Astrocyte (in vitro differentiated cells and primary cell): ENCODE measurements around the gene SYT6. TPM values are rescaled to one million over a fixed set of nuclear protein-coding genes. Genes with fewer than 3 reads are reported as not detected.
A peak's percentile ranks its signal among the peaks of the same experiment; 100 is the strongest.

Experiments
- DNase-seq: peaks from one replicate; pipeline ENCODE4 v3.0.0-alpha.2; 2010; ENCODE audit warnings: low read depth
- FAIRE-seq: peaks from 2 replicates; lab custom pipeline; 2011; peaks lifted over from hg19 to GRCh38; lab: Jason Lieb, UNC
- H2AFZ ChIP-seq: 2 replicates; pipeline ENCODE4 v1.6.0; 2012; ENCODE audit warnings: low read depth, low read length, inconsistent platforms
- H3K27ac ChIP-seq: 2 replicates; pipeline ENCODE4 v1.5.1; 2011; ENCODE audit warnings: low read depth, low read length, inconsistent platforms
- H3K27me3 ChIP-seq: 2 replicates; pipeline ENCODE4 v1.6.0; 2011; ENCODE audit warnings: low read length, inconsistent platforms; ENCODE audit not compliant: insufficient read depth
- H3K36me3 ChIP-seq: 2 replicates; pipeline ENCODE4 v1.5.1; 2011; ENCODE audit warnings: low read length, inconsistent platforms; ENCODE audit not compliant: insufficient read depth
- H3K4me1 ChIP-seq: 2 replicates; pipeline ENCODE4 v1.5.1; 2011; ENCODE audit warnings: low read length, inconsistent platforms; ENCODE audit not compliant: insufficient read depth
- H3K4me2 ChIP-seq: 2 replicates; pipeline ENCODE4 v1.6.0; 2012; ENCODE audit warnings: low read length, inconsistent platforms
- H3K4me3 ChIP-seq: 2 replicates; pipeline ENCODE4 v1.5.1; 2011; ENCODE audit warnings: low read depth, mild to moderate bottlenecking, low read length, inconsistent platforms; ENCODE audit not compliant: insufficient read depth
- H3K79me2 ChIP-seq: 2 replicates; pipeline ENCODE4 v1.6.0; 2012; ENCODE audit warnings: mild to moderate bottlenecking, low read length, inconsistent platforms; ENCODE audit not compliant: insufficient read depth
- H3K9ac ChIP-seq: 2 replicates; pipeline ENCODE4 v1.6.0; 2012; ENCODE audit warnings: mild to moderate bottlenecking, low read length, inconsistent platforms
- H3K9me3 ChIP-seq: 2 replicates; pipeline ENCODE4 v1.5.1; 2012; ENCODE audit warnings: low read depth, mild to moderate bottlenecking, low read length, inconsistent platforms; ENCODE audit not compliant: insufficient read depth
- H4K20me1 ChIP-seq: 2 replicates; pipeline ENCODE4 v1.6.0; 2012; ENCODE audit warnings: low read length, inconsistent platforms; ENCODE audit not compliant: insufficient read depth
- H3K27ac Mint-ChIP-seq: one replicate; pipeline ENCODE4 v1.8.0; 2021; ENCODE audit warnings: mild to moderate bottlenecking, mixed read lengths; ENCODE audit not compliant: unreplicated experiment
- H3K27me3 Mint-ChIP-seq: one replicate; pipeline ENCODE4 v1.8.0; 2021; ENCODE audit warnings: low read depth, mixed read lengths; ENCODE audit not compliant: unreplicated experiment
- H3K36me3 Mint-ChIP-seq: one replicate; pipeline ENCODE4 v1.8.0; 2021; ENCODE audit warnings: low read depth, mixed read lengths; ENCODE audit not compliant: unreplicated experiment
- H3K4me1 Mint-ChIP-seq: one replicate; pipeline ENCODE4 v1.8.0; 2021; ENCODE audit warnings: low read depth, mixed read lengths; ENCODE audit not compliant: unreplicated experiment
- H3K4me3 Mint-ChIP-seq: one replicate; pipeline ENCODE4 v1.8.0; 2021; ENCODE audit warnings: mild to moderate bottlenecking, moderate library complexity, mixed read lengths; ENCODE audit not compliant: unreplicated experiment
- H3K9me3 Mint-ChIP-seq: one replicate; pipeline ENCODE4 v1.8.0; 2021; ENCODE audit warnings: mild to moderate bottlenecking, mixed read lengths; ENCODE audit not compliant: unreplicated experiment
- EZH2 ChIP-seq: IDR thresholded peaks from 2 replicates; pipeline ENCODE4 v1.6.1; 2012; ENCODE audit warnings: mild to moderate bottlenecking, low read length, inconsistent platforms; ENCODE audit not compliant: insufficient read depth
- total RNA-seq: library from RNA; stranded (reverse); gene quantifications from 2 replicates; pipeline ENCODE4 v1.2.1, GENCODE V29; 2021
- TF ChIP-seq, protein P1 (sequence below): IDR thresholded peaks from 2 replicates; pipeline ENCODE4 v1.5.1; 2011; ENCODE audit warnings: low read depth, mild to moderate bottlenecking, inconsistent platforms, low read length, moderate library complexity; ENCODE audit not compliant: insufficient read depth

Gene SYT6
- total RNA-seq, 1 donor from 2014 or later: 0.39 TPM

- Mint-ChIP-seq H3K4me1 (peaks cover 3% of the 10 kb centered on the region), H3K4me3 (no peak overlapping the region), H3K27ac (no peak overlapping the region), H3K27me3 (peaks cover 15% of the 10 kb centered on the region), H3K9me3 (peaks cover 4% of the 10 kb centered on the region), H3K36me3 (no peaks in the 10 kb centered on the region)
- Histone ChIP-seq H3K27ac (no peak overlapping the region), H3K27me3 (peaks cover 16% of the 10 kb centered on the region), H3K9me3 (no peaks in the 10 kb centered on the region), H3K4me1 (no peaks in the 10 kb centered on the region), H3K4me2 (no peak overlapping the region), H3K4me3 (no peak overlapping the region), H3K79me2 (no peaks in the 10 kb centered on the region), H2AFZ (no peak overlapping the region), H3K9ac (no peak overlapping the region), H3K36me3 (no peaks in the 10 kb centered on the region), H4K20me1 (no peaks in the 10 kb centered on the region)
- DNase-seq (no peak), FAIRE-seq (no peak)
- no peak for TF ChIP-seq EZH2
- TF ChIP-seq, protein P1, sequence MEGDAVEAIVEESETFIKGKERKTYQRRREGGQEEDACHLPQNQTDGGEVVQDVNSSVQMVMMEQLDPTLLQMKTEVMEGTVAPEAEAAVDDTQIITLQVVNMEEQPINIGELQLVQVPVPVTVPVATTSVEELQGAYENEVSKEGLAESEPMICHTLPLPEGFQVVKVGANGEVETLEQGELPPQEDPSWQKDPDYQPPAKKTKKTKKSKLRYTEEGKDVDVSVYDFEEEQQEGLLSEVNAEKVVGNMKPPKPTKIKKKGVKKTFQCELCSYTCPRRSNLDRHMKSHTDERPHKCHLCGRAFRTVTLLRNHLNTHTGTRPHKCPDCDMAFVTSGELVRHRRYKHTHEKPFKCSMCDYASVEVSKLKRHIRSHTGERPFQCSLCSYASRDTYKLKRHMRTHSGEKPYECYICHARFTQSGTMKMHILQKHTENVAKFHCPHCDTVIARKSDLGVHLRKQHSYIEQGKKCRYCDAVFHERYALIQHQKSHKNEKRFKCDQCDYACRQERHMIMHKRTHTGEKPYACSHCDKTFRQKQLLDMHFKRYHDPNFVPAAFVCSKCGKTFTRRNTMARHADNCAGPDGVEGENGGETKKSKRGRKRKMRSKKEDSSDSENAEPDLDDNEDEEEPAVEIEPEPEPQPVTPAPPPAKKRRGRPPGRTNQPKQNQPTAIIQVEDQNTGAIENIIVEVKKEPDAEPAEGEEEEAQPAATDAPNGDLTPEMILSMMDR: no peak
Measured at GRCh38 chr1:114043054-114043453, 110.6 kb downstream of the SYT6 start.

GRCh38 chr1:114040273-114041015 lies 113.2 kb downstream of the SYT6 start:
- TF ChIP-seq EZH2: no peak
- TF ChIP-seq, protein P1: no peak
- Mint-ChIP-seq H3K27ac (no peak overlapping the region), H3K4me3 (no peak overlapping the region), H3K27me3 (peaks cover 16% of the 10 kb centered on the region), H3K4me1 (peaks cover 3% of the 10 kb centered on the region), H3K36me3 (no peaks in the 10 kb centered on the region), H3K9me3 (no peaks in the 10 kb centered on the region)
- Histone ChIP-seq H3K27ac (no peak overlapping the region), H3K9ac (no peak overlapping the region), H2AFZ (no peak overlapping the region), H3K27me3 (peaks cover 16% of the 10 kb centered on the region), H3K79me2 (no peaks in the 10 kb centered on the region), H3K4me1 (no peaks in the 10 kb centered on the region), H3K4me2 (no peak overlapping the region), H4K20me1 (no peaks in the 10 kb centered on the region), H3K36me3 (no peaks in the 10 kb centered on the region), H3K9me3 (no peaks in the 10 kb centered on the region), H3K4me3 (no peak overlapping the region)
- FAIRE-seq (no peak), DNase-seq (peak; percentile 29)

Other genes starting within 250 kb of the SYT6 start
- 14.9 and 15.2 TPM in 2 replicates for gene AP4B1, start 249.1 kb downstream of the SYT6 start, total RNA-seq
- 7.8 and 8.1 TPM in 2 replicates for gene DCLRE1B, start 248.5 kb downstream of the SYT6 start, total RNA-seq
- gene HIPK1, start 224.5 kb downstream of the SYT6 start, total RNA-seq: 54.0 and 55.4 TPM in 2 replicates
- gene OLFML3, start 174.4 kb downstream of the SYT6 start, total RNA-seq: 23.2 and 26.7 TPM in 2 replicates